ENCODE data around the gene MRPL11. TPM values are rescaled to one million over a fixed set of nuclear protein-coding genes. Genes with fewer than 3 reads are reported as not detected.

Gene MRPL11
- total and polyA plus RNA-seq, 10 of the 15 experiments (the other 5 are each of a cell fraction or from before 2014, with no cell fraction given) = 43.5 to 248 (median 109) TPM

GRCh38 chr11:66388780-66389386 lies 49.8 kb downstream of the MRPL11 start:
- Histone ChIP-seq H3K27ac (ENCODE audit: control insufficient read depth, insufficient read depth) (no peak overlapping the region), H3K4me2 (ENCODE audit: control insufficient read depth, insufficient read depth) (no peak overlapping the region), H2AFZ (ENCODE audit: control insufficient read depth, low read depth, low read length) (no peak overlapping the region), H3K9me3 (replicated peaks; ENCODE audit: control insufficient read depth, insufficient read depth, low read length) (no peaks in the 10 kb centered on the region), H3K4me3 (no peak overlapping the region), H3K79me2 (ENCODE audit: control insufficient read depth, insufficient read depth, low read length) (no peaks in the 10 kb centered on the region), H3K27me3 (replicated peaks in 1 of 2; ENCODE audit: control insufficient read depth in 2 of 2, insufficient read depth in 2 of 2, low read length in 1 of 2) (no peaks in the 10 kb centered on the region), H3K4me1 (ENCODE audit: control insufficient read depth, insufficient read depth, low read length) (peaks cover 2% of the 10 kb centered on the region; the same call in 1 of the 2 replicates), H3K36me3 (ENCODE audit: control insufficient read depth in 2 of 2, insufficient read depth in 2 of 2, low read length in 1 of 2) (no peaks in the 10 kb centered on the region), H3K9ac (ENCODE audit: control insufficient read depth, insufficient read depth, low read length) (no peak overlapping the region), H4K20me1 (ENCODE audit: control insufficient read depth, insufficient read depth) (no peaks in the 10 kb centered on the region)
- POLR2A ChIA-PET = interaction anchor here (0.5 to 1.8 kb wide), 4 partner anchors 12 to 181 kb away, joined by 3 to 5 read pairs (median 4); partner anchors contain the start of gene SLC29A2
- no TSS peak for BruUV-seq (replicated peaks)
- intact Hi-C loops (cut with micrococcal nuclease; ENCODE audit: unreplicated experiment) (loop anchor here (2.0 kb wide), 1 partner anchor 78 kb away; no protein-coding TSS in a partner anchor), in situ Hi-C loops (cut with MboI) (no loop called here)
- ATAC-seq = peak; percentile 90
- SMC1A ChIA-PET (ENCODE audit: uncharacterized antibody, unreplicated experiment) = interaction anchor here (0.9 to 3.8 kb wide), 11 partner anchors 11 to 289 kb away, joined by 3 to 27 read pairs (median 3); partner anchors contain the start of genes MRPL11 and RBM4B
- 0 out of 2 replicates have a peak, but pooled peaks have one; percentile 16 for TF ChIP-seq CREB1 (IDR thresholded peaks at IDR 0.05; ENCODE audit: low read depth)
- 0 out of 2 replicates have a peak, but pooled peaks have one; percentile 22 for TF ChIP-seq ZNF592 (IDR thresholded peaks at IDR 0.05)
- TF ChIP-seq CTCF (IDR thresholded peaks at IDR 0.05 in 2 of 3, conservative IDR thresholded peaks at IDR 0.05 in 1 of 3; ENCODE audit: control insufficient read depth in 2 of 3, extremely low read depth in 1 of 3, insufficient read depth in 1 of 3, low read depth in 3 of 3, low read length in 3 of 3) = peak; percentile 81 to 90 (median 88)
- TF ChIP-seq NKRF (conservative IDR thresholded peaks at IDR 0.05) = 0 out of 2 replicates have a peak, but pooled peaks have one; percentile 17
- 0 out of 2 replicates have a peak, but pooled peaks have one; percentile 36 for TF ChIP-seq YY1 (IDR thresholded peaks at IDR 0.05; ENCODE audit: low read depth, low read length)
- no peak for TF ChIP-seq SMARCA5 (IDR thresholded peaks at IDR 0.05)
- peak; percentile 63 for TF ChIP-seq RAD21 (IDR thresholded peaks at IDR 0.05; ENCODE audit: insufficient read depth, low read depth, low read length)
- TF ChIP-seq SMC3 (IDR thresholded peaks at IDR 0.05; ENCODE audit: borderline replicate concordance, low read length) = peak; percentile 36; the same call in 1 of the 2 replicates
- no peak for TF ChIP-seq NR2C1 (IDR thresholded peaks at IDR 0.05)
- WGBS (ENCODE audit: insufficient coverage, insufficient replicate concordance, low lambda C conversion rate, missing lambda C conversion rate) = 29% methylated on average over 8 of the region's 8 CpGs
- RAD21 ChIA-PET (ENCODE audit: unreplicated experiment) = interaction anchor here (0.8 to 2.4 kb wide), 9 partner anchors 9 to 167 kb away, joined by 3 to 34 read pairs (median 5); partner anchors contain the start of gene BRMS1
- CTCF ChIA-PET = interaction anchor here (0.5 to 9.0 kb wide), 38 partner anchors 9 to 453 kb away, joined by 3 to 166 read pairs (median 5); partner anchors contain the start of genes B4GAT1, BBS1, BRMS1 and DPP3
- FAIRE-seq = peak; percentile 72
- DNase-seq (ENCODE audit: low read depth, low spot score) = no peak

All from GM12878 (cell line).